ENCODE results near the gene AGAP3.

Gene AGAP3

DNA sequence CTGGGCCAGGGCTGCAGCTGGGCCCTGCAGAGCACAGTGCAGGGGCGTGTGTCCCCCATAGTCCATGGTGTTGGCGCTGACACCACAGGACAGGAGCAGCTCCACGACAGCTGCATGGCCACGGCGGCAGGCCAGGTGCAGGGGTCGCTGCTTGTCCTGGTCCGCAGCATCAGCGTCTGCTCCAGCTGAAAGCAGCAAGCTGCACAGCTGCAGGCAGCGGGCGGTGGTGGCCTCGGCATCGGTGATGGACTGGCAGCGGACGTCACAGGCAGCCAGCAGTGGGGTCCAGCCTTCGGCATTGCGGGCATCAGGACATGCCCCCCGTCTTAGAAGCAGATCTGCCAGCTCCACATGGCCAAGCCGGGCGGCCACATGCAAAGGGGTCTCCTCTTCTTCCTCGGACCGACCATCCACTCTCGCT lies 94.7 kb downstream of the AGAP3 start:
- no peak overlapping the region for H3K4me3 ChIP-seq (ENCODE audit: extremely low read depth, insufficient read depth, low read length, poor library complexity, severe bottlenecking)
- WGBS, 2 experiments (ENCODE audit: insufficient coverage in 2 of 2): 89 to 92% methylated on average over 19 to 21 of the region's 22 CpGs
- no peak overlapping the region for H3K27ac ChIP-seq (ENCODE audit: low read depth, low read length, severe bottlenecking)
- H3K4me1 ChIP-seq (ENCODE audit: control insufficient read depth, insufficient read depth, low read length, poor library complexity, severe bottlenecking): no peaks in the 10 kb centered on the region
- H3K36me3 ChIP-seq (ENCODE audit: control insufficient read depth, insufficient read depth, low read length): no peaks in the 10 kb centered on the region
- no peaks in the 10 kb centered on the region for H3K9me3 ChIP-seq (ENCODE audit: control insufficient read depth, low read length)

DNA sequence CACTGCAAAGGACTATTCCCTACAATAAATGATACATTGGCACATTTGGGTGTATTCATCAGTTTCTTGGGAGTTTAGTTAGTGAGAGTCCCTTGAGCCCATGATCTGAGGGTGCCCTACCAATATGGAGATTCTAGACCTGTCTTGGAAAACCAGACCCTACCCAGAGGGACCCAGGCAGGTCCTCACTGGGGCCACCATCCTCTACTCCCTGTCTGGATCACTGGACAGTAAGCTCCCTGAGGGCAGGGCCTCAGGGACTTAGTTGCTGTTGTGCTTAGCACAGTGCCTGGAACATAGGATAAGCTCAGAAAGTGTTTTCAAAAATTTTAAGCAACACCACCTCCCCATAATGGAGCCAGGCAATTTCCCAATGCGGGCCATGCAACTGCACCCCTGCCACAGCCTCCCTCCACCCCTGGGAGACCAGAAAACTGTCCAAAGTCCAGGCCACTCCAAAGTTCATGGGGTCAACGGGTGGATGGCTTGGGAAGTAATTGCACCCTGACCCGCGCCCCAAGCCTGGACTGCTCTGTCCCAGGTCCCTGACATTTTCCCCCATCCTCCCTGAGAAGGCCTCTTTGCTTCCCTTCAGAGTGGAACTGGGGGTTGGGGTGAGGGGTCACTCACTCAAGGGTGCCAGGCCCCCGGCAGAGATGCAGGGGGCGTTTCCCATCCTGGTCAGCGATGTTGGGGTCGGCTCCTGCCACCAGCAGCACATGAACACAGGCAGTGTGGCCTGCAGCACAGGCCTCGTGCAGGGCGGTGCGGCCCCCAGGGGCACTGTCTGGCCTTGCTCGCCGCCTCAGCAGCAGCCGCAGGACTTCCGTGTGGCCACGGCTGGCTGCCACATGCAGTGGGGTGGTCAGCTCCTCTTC lies 99.7 kb downstream of the AGAP3 start:
- 89 to 94% methylated on average over 3 to 13 of the region's 16 CpGs for WGBS, 2 experiments (ENCODE audit: insufficient coverage in 2 of 2)
- no peak overlapping the region for H3K4me3 ChIP-seq (ENCODE audit: extremely low read depth, insufficient read depth, low read length, poor library complexity, severe bottlenecking)
- no peaks in the 10 kb centered on the region for H3K4me1 ChIP-seq (ENCODE audit: control insufficient read depth, insufficient read depth, low read length, poor library complexity, severe bottlenecking)
- no peak overlapping the region for H3K27ac ChIP-seq (ENCODE audit: low read depth, low read length, severe bottlenecking)
- H3K36me3 ChIP-seq (ENCODE audit: control insufficient read depth, insufficient read depth, low read length): no peaks in the 10 kb centered on the region
- no peaks in the 10 kb centered on the region for H3K9me3 ChIP-seq (ENCODE audit: control insufficient read depth, low read length)

DNA sequence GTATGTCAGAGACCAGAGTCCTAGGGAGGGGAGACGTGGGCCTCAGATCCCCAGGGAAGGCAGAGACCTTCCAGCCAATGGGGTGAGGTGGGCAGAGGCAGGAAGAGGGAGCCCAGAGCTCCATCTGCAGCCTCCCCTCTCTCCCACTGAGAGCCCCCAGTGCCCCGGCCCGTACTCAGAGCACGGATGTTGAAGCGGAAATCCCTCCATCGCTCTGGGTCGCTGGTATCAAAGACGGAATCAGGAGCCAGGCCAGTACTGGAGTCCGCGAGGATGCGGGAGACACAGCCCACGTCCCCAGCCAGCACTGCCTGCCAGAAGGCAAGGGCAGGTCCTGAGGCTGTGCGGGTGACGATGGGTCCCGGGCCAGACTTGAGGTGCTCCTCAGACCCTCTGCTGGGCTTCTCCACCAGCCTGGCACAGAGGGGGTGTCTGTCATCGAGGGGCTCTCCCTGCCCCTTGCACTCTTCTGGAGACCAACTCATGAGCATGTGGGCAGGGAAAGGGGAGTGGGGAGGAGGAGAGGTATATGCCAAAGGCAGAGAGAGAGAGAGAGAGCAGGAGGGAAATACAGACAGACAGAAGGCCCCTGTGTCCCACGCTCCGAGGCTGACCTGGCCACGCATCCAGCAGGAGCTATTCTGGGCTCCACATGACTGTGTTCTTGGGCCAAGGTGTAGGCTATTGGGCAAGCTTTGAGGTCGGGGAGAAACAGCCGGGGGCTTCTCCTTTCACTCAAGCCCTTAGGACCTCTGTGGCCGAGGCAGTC lies 100.5 kb downstream of the AGAP3 start, which contains the start of gene ASB10:
ASB10 (minus strand) TSS at position 611 of the 769 bp plus-strand sequence; CDS start at position 491, 120 bp downstream.
- Histone ChIP-seq H3K27ac (ENCODE audit: low read depth, low read length, severe bottlenecking) (no peak within 1 kb of the TSS), H3K9me3 (ENCODE audit: control insufficient read depth, low read length) (no peaks in the 10 kb centered on the region)
- 94 to 97% methylated on average over 16 to 20 of the region's 22 CpGs for WGBS, 2 experiments (ENCODE audit: insufficient coverage in 2 of 2)

DNA sequence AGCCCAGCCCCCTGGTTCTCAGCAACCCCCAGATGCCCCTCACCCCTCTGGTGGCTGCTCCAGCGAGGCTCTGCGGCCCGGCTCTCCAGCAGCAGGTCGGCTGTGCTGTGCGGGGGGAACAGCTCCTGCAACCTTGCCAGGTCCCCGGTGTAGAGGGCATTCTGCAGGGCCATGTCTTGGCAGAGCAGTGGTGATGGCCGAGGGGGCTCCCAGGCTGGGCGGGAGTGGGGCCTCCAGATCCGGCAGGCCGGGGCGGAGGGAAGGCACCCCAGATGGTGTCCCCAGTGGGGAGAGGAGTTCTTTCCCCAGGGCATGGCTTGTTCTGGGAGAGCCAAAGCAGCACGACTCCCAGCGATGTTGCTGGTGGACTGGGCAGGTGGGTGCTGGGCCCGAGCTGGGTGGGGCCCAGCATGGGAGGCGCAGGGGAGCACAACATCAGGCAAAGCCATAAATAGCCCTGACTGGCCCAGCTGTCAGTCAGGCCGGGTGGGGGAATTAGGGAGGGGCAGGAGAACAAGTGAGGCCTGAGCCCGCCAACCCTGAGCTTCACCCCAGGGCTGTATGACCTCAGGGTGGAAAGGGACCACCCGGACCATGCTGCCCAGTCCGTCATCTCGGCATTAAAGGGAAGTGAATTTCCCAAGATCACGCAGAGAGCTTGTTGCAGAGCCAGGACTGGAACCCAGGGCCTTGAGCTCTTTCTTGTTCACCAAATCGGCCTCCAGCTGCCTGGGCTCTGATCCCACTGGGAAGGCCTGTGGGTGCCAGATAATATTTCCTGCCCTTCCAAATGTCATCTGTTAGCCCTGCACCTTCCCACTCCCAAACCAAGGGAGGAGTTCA lies 101.4 kb downstream of the AGAP3 start:
- H3K36me3 ChIP-seq (ENCODE audit: control insufficient read depth, insufficient read depth, low read length): no peaks in the 10 kb centered on the region
- H3K4me3 ChIP-seq (ENCODE audit: extremely low read depth, insufficient read depth, low read length, poor library complexity, severe bottlenecking): no peak overlapping the region
- no peaks in the 10 kb centered on the region for H3K4me1 ChIP-seq (ENCODE audit: control insufficient read depth, insufficient read depth, low read length, poor library complexity, severe bottlenecking)
- no peak overlapping the region for H3K27ac ChIP-seq (ENCODE audit: low read depth, low read length, severe bottlenecking)
- H3K9me3 ChIP-seq (ENCODE audit: control insufficient read depth, low read length): no peaks in the 10 kb centered on the region
- WGBS, 2 experiments (ENCODE audit: insufficient coverage in 2 of 2): 89 to 94% methylated on average over 17 to 22 of the region's 22 CpGs

More for the DNA sequence above, 100.5 kb downstream of the AGAP3 start, which contains the start of gene ASB10:
- Histone ChIP-seq H3K4me3 (ENCODE audit: extremely low read depth, insufficient read depth, low read length, poor library complexity, severe bottlenecking) (no peak within 1 kb of the TSS), H3K36me3 (ENCODE audit: control insufficient read depth, insufficient read depth, low read length) (no peaks in the 10 kb centered on the region), H3K4me1 (ENCODE audit: control insufficient read depth, insufficient read depth, low read length, poor library complexity, severe bottlenecking) (no peaks in the 10 kb centered on the region)

DNA sequence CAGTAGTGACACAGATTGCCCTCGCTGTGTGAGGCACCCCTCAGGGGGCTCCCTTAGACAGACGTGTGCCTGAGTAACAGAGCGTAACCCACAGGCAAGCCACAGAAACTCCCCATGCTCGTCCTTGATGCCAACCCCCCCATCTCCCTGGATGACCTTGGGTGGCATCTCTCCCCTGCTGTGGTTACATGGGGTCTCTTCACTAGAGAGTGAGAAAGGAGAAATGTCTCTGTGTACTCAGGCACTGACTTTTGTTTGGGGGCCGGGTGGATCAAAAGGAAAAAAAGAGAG lies 101.9 kb downstream of the AGAP3 start:
- 44 to 63% methylated on average over 3 to 5 of the region's 5 CpGs for WGBS, 2 experiments (ENCODE audit: insufficient coverage in 2 of 2)
- H3K4me1 ChIP-seq (ENCODE audit: control insufficient read depth, insufficient read depth, low read length, poor library complexity, severe bottlenecking): no peaks in the 10 kb centered on the region
- no peaks in the 10 kb centered on the region for H3K36me3 ChIP-seq (ENCODE audit: control insufficient read depth, insufficient read depth, low read length)
- H3K9me3 ChIP-seq (ENCODE audit: control insufficient read depth, low read length): no peaks in the 10 kb centered on the region
- H3K4me3 ChIP-seq (ENCODE audit: extremely low read depth, insufficient read depth, low read length, poor library complexity, severe bottlenecking): no peak overlapping the region
- no peak overlapping the region for H3K27ac ChIP-seq (ENCODE audit: low read depth, low read length, severe bottlenecking)

DNA sequence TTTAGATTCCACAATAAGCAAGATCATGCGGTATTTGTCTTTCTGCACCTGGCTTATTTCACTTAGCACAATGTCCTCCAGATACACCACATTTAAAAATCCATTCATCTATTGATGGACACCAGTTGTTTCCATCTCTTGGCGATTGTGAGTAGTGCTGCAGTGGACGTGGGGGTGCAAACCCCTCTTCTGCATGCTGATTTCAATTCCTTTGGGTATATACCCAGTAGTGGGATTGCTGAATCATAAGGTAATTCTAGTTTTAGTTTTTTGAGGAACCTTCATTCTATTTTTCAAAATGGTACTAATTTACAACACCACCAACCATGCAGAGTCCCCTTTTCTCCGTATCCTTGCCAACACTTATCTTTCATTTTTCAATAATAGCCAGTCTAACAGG lies 102.8 kb downstream of the AGAP3 start:
- 77 to 93% methylated on average over 1 to 2 of the region's 4 CpGs for WGBS, 2 experiments (ENCODE audit: insufficient coverage in 2 of 2)
- no peak overlapping the region for H3K27ac ChIP-seq (ENCODE audit: low read depth, low read length, severe bottlenecking)
- H3K9me3 ChIP-seq (ENCODE audit: control insufficient read depth, low read length): no peaks in the 10 kb centered on the region
- H3K36me3 ChIP-seq (ENCODE audit: control insufficient read depth, insufficient read depth, low read length): no peaks in the 10 kb centered on the region
- no peak overlapping the region for H3K4me3 ChIP-seq (ENCODE audit: extremely low read depth, insufficient read depth, low read length, poor library complexity, severe bottlenecking)
- no peaks in the 10 kb centered on the region for H3K4me1 ChIP-seq (ENCODE audit: control insufficient read depth, insufficient read depth, low read length, poor library complexity, severe bottlenecking)

DNA sequence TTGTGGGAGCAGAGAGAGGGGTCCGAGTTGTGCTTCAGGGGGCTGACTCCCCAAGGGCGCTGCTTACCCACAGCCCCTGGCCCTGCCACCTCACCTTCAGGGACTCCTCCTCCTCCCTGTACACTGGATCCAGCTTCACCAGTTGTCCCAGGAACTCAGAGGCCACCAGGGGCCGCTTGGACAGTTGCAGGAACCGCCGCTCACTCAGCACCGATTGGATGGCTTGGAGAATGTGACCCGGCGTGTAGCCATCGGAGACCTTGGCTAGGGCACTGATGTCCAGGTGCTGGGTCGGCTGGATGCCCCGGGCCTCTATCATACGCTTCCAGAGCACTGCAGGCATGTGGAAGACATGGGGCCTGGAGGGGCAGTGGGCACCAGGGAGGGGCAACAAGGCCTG lies 105.3 kb downstream of the AGAP3 start:
- Histone ChIP-seq H3K9me3 (ENCODE audit: control insufficient read depth, low read length) (no peaks in the 10 kb centered on the region), H3K36me3 (ENCODE audit: control insufficient read depth, insufficient read depth, low read length) (no peaks in the 10 kb centered on the region), H3K27ac (ENCODE audit: low read depth, low read length, severe bottlenecking) (no peak overlapping the region), H3K4me3 (ENCODE audit: extremely low read depth, insufficient read depth, low read length, poor library complexity, severe bottlenecking) (no peak overlapping the region), H3K4me1 (ENCODE audit: control insufficient read depth, insufficient read depth, low read length, poor library complexity, severe bottlenecking) (no peaks in the 10 kb centered on the region)
- 82 to 89% methylated on average over 11 to 12 of the region's 12 CpGs for WGBS, 2 experiments (ENCODE audit: insufficient coverage in 2 of 2)

DNA sequence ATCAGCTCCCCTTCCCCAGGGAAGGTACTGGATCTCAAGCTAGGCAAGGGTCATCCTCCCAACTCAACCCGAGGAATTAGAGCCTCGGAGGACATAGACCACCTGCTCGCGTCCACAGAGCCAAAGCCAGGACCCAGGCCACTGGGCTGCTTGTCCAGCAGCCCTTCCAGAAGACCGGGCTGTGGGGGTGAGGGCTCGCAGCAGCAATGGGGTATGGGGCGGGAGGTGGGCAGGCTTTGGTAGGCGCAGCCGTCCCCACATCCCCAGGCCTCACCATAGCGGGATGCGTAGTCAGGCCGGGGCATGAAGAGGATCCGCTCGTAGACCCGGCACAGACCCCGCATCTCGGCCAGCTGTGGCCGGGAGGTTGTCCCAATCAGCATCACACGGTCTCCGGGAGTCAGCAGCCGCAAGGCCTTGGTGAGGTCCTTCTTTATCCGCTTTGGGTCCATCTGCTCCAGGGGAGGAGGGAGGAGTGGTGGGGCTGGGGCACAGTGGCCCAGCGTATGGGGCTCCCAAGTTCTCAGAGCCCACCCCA lies 105.8 kb downstream of the AGAP3 start:
- H3K27ac ChIP-seq (ENCODE audit: low read depth, low read length, severe bottlenecking): no peak overlapping the region
- 95 to 98% methylated on average over 21 of the region's 23 CpGs for WGBS, 2 experiments (ENCODE audit: insufficient coverage in 2 of 2)
- no peak overlapping the region for H3K4me3 ChIP-seq (ENCODE audit: extremely low read depth, insufficient read depth, low read length, poor library complexity, severe bottlenecking)
- H3K36me3 ChIP-seq (ENCODE audit: control insufficient read depth, insufficient read depth, low read length): no peaks in the 10 kb centered on the region
- no peaks in the 10 kb centered on the region for H3K4me1 ChIP-seq (ENCODE audit: control insufficient read depth, insufficient read depth, low read length, poor library complexity, severe bottlenecking)
- no peaks in the 10 kb centered on the region for H3K9me3 ChIP-seq (ENCODE audit: control insufficient read depth, low read length)

DNA sequence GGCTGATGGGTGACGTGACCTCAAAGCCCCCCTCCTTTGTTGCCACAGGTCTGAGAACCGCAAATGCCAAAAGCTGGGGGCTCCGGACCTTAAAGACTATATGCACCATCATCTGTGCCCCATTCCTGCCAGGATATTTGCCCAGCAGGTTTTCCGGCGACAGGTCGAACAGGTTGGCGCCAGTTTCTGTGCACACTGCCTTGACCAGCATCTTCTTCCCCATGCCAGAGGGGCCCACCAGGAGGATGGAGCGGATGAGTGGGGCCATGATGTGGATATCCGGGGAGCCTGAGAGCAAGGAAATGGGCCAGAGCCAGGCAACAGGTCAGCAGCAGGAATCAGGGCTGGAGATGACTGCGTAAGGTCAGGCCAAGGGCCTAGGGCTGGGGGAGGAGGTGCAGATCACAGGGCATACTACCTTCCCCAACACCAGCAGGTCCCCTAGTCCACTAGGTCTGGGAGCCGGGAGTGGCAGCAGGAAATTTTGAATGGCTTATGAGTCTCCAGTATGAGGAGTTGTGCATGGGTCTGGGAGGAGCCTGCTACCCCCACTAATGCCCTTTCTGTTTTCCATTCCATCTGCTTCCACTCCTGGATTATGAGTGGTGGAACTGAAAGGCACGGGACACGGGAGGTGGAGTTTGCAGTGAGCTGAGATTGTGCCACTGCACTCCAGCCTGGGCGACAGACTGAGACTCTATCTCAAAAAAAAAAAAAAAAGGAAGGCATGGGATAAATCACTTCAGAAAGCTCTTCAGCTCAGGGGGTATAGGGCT lies 107.1 kb downstream of the AGAP3 start:
- WGBS, 2 experiments (ENCODE audit: insufficient coverage in 2 of 2): 90 to 97% methylated on average over 9 to 10 of the region's 14 CpGs
- Histone ChIP-seq H3K27ac (ENCODE audit: low read depth, low read length, severe bottlenecking) (no peak overlapping the region), H3K4me1 (ENCODE audit: control insufficient read depth, insufficient read depth, low read length, poor library complexity, severe bottlenecking) (no peaks in the 10 kb centered on the region), H3K9me3 (ENCODE audit: control insufficient read depth, low read length) (no peaks in the 10 kb centered on the region), H3K4me3 (ENCODE audit: extremely low read depth, insufficient read depth, low read length, poor library complexity, severe bottlenecking) (no peak overlapping the region), H3K36me3 (ENCODE audit: control insufficient read depth, insufficient read depth, low read length) (no peaks in the 10 kb centered on the region)
